Measurements from ENCODE around the gene KDM8.

Gene KDM8

DNA sequence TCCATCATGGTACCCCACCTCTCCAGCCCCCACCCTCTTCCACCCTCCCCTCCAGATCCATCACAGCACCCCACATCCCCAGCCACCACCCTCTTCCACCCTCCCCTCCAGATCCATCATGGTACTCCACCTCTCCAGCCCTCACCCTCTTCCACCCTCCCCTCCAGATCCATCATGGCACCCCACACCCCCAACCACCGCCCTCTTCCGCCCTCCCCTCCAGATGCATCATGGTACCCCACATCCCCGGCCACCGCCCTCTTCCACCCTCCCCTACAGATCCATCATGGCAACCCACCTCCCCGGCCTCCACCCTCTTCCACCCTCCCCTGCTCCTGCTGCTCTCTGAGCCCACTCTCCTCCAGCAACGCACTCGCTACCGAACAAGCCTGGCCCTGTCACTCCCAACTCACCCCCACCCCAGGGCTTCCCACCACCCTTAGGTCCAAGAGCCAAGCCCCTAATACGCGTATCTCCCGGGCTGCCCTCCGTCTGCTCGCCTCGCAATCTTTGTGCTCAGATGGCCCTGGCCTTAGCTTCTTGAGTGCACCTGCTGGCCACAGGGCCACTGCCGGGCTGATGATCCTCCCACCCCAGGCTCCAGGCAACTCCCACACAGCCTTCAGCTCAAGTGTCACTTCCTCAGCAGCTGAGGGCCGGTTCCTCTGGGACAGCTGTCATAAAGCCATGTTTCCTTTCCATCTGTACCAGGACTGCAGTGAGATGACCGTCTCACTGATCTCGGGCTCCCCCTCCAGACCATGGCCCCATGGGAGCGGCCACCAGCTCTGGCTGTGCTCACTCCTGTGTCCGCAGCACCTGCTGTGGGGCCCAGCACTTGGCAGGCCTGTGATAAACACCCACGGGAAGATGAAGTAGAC is 25.5 kb downstream of the KDM8 start:
- no peak for DNase-seq

- DNase-seq: no peak
Observed at GRCh38 chr16:27229891-27230470, 26.7 kb downstream of the KDM8 start.

GRCh38 chr16:27230562-27231001 is 27.3 kb downstream of the KDM8 start:
- DNase-seq: peak in 1 of 58 donors; percentile 15

- DNase-seq: no peak
Observed at GRCh38 chr16:27231692-27232060, 28.4 kb downstream of the KDM8 start.

DNA sequence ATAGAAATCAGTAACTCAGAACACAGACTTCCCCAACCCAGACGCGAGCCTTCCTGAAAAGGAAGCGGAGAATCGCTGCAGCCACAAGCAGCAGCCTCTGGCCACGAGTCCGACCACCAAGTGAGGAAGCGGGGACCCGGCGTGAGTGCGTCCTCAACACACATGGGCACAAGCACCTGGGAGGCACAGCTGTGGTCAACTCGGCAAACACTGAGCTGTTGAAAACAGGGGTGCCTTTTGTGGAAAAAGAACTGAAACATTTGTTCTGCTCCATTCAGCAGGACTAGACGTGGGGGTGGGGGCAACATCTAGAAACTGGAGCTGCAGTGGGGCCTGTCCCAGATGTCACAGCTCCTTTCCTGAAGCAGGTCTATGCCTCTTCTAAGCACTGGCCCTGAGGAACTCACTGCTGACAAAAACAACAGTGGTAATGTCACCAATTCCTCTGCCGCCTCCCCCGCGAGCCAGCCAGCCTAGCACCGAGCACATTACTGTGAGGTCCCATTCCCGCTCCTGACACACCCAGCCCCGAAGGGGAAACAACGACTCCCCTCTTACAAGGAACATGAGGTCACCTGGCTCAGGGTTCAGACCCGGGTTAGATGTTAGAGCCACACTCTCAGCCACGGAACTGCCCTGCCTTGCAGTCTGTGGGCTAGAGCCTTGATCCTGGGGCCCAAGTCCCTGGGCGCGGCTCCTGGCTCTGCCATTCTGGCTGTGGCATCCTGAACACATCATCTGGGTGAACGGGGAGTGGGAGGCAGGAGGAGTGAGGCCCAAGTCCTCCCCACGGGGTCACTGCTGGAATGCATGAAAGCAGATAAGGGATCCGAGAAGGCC is 29.0 kb downstream of the KDM8 start:
- peak in 27 of 58 donors; percentile 8 to 69 (median 29) for DNase-seq

GRCh38 chr16:27232901-27233625 is 29.7 kb downstream of the KDM8 start:
- DNase-seq: no peak

GRCh38 chr16:27233731-27234130 is 30.4 kb downstream of the KDM8 start:
- no peak for DNase-seq

- DNase-seq: no peak
Observed at GRCh38 chr16:27234171-27234570, 30.8 kb downstream of the KDM8 start.

- DNase-seq: no peak
Observed at GRCh38 chr16:27234603-27235002, 31.3 kb downstream of the KDM8 start.

DNA sequence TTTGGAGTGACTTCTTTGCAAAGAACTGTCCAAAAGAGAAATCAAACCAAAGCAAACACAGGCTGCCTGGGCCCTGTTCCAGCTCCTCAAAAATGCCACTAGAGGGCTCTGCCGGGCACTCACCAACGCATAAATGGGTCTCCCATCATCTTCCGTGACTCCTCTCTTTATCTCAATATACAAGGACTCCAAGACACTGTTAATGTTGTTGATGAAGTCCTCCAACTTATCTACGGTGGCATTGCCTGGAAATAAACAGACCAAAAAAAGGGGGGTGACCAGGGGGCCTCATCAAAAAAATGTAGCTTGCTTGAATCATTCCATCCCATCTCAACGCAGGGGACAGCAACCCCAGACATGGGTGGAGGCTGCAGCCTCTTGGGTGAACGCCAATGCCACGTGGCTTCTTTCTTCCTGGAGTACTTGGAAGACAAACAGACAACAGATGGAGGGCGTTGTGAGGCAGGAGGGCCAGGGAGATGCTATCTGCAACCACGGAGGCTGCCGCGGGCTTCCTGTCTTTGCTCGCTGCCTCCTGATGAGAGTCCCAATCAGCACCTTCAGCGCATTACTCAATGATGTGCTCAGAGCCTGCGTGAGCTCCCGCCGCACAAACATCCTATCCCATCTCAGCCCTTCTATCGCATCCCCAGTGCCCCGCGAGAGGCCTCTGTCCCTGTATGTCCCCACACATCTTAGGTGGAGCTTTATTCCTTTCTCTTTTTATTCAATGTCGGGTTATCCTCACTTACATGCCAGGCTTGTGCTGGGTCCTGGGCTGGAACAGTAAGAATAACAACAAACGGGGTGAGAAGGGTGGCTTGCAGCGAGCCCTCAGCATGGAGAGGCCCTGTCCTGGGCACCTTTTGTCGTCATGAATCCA is 32.0 kb downstream of the KDM8 start:
- peak in 54 of 58 donors; percentile 16 to 84 (median 50) for DNase-seq

DNA sequence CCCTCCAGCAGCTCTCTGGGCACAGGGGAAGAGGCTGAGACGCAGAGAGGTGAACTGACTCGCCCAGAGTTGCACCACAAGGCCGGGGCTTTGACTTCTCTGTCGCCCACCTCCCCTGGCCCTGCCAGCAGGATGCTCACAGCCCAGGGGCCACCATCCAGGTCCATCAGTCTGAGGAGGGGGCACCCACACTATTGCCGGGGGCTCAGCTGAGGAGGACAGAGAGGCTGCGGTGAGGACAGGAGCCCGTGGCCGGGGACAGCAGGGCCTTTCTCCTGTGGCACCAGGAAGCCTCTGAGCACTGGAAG is 32.6 kb downstream of the KDM8 start:
- no peak for DNase-seq

DNA sequence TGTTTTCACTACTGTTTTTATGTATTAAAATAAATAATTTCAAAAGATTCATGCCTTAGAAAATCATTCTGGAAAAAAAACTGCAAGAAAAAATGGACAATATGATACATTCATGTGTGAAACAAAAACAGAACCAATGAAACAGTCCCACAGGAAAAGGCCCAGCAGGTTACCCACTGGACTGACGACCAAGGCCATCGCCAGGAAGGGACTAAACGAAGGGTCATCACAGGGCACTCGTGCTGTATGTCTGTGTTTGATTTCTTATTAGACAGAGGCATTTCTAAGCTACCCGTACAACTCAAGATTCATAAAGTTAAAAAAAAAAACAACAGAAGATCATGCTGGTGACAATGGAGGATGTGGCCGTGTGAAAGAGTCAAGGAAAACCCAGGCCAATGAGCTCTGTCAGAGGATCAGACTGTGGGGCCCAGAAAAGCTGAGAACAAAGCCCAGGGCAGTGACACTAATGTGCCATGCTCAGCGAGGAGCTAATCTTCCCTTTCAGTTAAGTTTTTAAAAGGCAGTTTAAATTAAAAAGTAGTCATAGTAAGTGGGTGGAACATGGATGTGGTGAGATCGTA is 33.4 kb downstream of the KDM8 start:
- no peak for DNase-seq

DNA sequence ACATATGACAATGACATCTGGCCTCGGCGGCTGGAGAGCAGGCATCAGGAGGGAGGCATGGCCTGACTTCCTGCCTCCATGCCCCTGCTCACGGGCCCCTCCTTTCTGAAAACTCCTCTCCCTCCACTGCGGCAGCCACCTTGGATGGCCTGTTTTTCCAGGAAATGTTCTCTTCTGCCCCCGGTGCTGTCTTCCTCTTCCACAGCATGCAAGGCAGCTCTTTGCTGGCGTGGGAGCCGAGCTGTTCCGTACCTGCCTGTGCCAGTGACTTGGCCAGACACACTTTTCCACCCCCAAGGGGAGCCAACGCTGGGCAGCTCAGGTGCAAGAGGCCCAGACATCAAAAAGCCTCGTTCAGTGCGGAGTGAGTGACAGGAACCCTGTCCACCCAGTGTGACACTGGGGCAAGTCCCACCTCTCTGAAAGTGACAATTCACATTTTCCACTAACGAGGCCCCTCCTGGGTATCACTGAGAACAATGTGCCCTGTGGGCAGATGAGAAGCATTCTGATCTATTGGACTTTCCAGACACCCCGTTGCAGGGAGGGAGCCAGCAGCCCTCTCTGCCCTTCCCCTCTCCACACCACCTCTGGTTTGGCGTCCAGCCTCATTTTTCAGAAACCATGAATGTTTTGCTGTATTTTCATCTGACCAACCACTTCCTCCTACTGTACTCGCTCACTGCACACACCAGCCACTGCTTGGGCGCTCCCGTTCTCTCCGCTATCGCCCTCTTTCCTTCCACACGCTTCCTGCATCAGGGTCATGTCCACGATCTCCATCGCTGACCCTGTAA is 34.1 kb downstream of the KDM8 start:
- DNase-seq: peak in 1 of 58 donors; percentile 21

- no peak for DNase-seq
Observed at GRCh38 chr16:27238016-27238587, 34.8 kb downstream of the KDM8 start.

DNA sequence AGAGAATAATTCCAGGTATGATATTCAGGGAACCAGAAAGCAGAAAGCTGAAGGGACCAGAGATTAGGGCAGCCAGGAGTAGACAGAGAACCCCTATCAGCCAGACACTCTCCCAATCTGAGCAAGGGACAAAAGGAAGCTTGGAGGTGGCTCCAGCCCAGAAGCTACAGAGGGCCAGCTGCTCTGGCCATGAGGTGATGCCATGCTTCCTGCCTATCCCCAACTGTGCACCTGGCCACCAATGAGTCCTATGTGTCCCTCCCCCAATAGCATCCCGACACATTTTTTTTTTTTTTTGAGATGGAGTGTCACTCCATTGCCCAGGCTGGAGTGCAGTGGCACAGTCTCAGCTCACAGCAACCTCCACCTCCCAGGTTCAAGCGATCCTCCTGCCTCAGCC is 35.3 kb downstream of the KDM8 start:
- DNase-seq: no peak

DNA sequence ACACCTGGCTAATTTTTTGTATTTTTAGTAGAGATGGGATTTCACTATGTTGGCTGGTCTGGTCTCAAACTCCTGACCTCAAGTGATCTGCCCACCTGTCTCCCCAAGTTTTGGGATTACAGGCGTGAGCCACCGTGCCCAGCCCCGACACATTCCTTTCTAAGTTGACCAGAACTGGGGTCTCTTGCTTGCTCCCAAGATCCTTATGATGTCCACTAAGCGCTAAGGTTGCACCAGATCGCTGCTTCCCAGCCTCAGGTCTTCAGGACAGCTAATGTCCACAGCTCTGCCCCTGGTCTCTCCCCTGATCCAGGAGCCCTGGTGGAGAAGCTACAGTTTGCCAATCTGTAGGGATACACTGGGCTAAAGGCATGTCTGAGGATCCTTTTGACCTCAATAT is 35.7 kb downstream of the KDM8 start:
- DNase-seq: no peak

DNA sequence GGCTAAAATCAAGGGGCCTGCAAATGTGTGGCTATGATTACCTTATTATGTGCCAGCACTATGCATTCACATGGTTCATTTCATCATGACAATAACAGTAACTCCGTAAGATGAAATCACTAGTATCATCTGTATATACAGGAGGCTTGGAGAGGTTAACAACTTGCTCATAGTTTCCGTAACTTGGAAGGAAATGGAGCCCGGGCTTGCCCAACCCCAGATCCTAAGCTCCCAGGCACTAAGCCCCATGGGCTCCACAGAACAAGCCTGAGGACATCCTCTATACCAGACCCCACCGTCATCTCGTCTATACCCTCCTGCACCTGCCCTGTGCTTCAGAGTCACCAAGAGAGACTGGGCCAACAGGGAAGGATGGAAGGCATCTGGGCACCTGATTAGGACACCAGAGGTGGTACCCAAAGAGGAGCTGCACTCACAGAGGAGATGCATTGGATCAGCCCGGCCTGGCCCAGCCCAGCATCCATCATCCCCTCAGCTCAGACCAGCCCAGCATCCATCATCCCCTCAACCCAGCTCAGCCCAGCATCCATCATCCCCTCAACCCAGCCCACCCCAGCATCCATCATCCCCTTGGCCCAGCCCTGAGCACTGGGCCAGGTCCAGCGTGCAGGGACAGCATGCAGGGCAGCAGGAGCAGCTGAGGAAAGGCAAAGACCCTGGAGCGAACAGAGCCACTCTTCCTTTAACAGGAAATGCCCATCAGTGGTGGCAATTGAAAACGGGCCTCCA is 36.8 kb downstream of the KDM8 start:
- DNase-seq: no peak

DNA sequence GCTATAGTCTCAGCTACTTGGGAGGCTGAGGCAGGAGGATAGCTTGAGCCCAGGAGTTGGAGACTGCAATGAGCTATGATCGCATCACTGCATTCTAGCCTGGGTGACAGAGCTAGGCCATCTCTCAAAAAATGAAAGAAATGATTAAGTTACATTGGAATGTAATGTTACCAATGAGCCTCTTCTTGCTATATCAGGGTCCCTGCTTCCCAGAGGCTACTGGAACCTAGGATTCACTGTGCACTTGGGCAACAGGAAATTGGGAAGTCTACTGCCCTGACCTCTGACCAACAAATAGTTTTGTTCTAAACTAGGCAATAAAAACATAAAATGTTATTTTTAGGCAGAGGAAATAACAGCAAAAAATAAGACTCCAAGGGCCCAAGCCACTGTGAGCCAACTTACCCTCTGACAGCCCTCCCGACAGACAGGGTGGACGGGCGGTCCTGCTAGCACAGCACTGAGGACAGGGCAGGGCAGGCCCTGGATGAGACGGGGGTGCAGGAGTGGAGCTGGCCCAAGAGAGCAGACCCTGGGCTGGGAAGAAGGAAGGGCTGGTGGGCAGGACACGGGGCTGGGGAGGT is 37.7 kb downstream of the KDM8 start:
- DNase-seq: no peak
